A549 (cell line): ENCODE data around the gene AMPH. TPM values are rescaled to one million over a fixed set of nuclear protein-coding genes. Genes with fewer than 3 reads are reported as not detected.
"Not testable (repeated sequence)": the region's sequence is repeated elsewhere in the genome, so short reads cannot be mapped to it uniquely, and the experiment has no call there.

ENCODE experiments used
- ATAC-seq, 2 experiments: fragments of 200-7000 bp in 1 of 2; fragments of >200 bp in 1 of 2; cut with Nextera tagmentation in 1 of 2; cut with Tn5 transposase in 1 of 2; 3 replicates each; pipeline versions ENCODE4 v1.8.0 to v1.9.1; 2018 to 2020; ENCODE audit warnings: mild to moderate bottlenecking in 1 of 2, moderate library complexity in 1 of 2
- CTCF ChIA-PET: fragments of 300-600 bp; sonication (Branson Sonifier 250); formaldehyde crosslinking; extraction: SDS; loops from one replicate; lab custom pipeline; 2021; ENCODE audit warnings: antibody characterized with exemption, inconsistent platforms; lab: Yijun Ruan, JAX
- POLR2A ChIA-PET: fragments of 350-600 bp; formaldehyde crosslinking; extraction: SDS; loops from one replicate; lab custom pipeline; 2021; ENCODE audit warnings: antibody characterized with exemption, inconsistent platforms; lab: Yijun Ruan, JAX
- DNase-seq, 2 experiments: peaks; one replicate each; pipeline versions ENCODE4 v3.0.0 to v3.0.0-alpha.2; 2011 to 2016; ENCODE audit warnings: low read depth in 1 of 2, low spot score in 1 of 2
- FAIRE-seq: peaks from 2 replicates; lab custom pipeline; 2011; peaks lifted over from hg19 to GRCh38; lab: Jason Lieb, UNC
- H3K27ac ChIP-seq, 2 experiments: fragments of >200 bp; sonication (Bioruptor Twin); formaldehyde crosslinking; 3 replicates each; pipeline ENCODE4 v1.5.1; 2016 to 2017
- H3K4me1 ChIP-seq: fragments of >200 bp; sonication (Bioruptor Twin); formaldehyde crosslinking; 3 replicates; pipeline ENCODE4 v1.6.1; 2016
- H3K4me2 ChIP-seq: fragments of >200 bp; sonication (Bioruptor Twin); formaldehyde crosslinking; 3 replicates; pipeline ENCODE4 v1.6.1; 2016
- H3K4me3 ChIP-seq: fragments of >200 bp; sonication (Bioruptor Twin); formaldehyde crosslinking; 3 replicates; pipeline ENCODE4 v1.5.1; 2016
- H3K9me3 ChIP-seq: fragments of >200 bp; sonication (Bioruptor Twin); formaldehyde crosslinking; 3 replicates; pipeline ENCODE4 v1.6.1; 2016
- CHD2 ChIP-seq: fragments of 150-350 bp; IDR thresholded peaks from 2 replicates; pipeline ENCODE4 v1.6.1; 2014; ENCODE audit warnings: low read length; ENCODE audit not compliant: partially characterized antibody
- EHF ChIP-seq: fragments of 250-450 bp; sonication (Bioruptor Pico); IDR thresholded peaks from 2 replicates; pipeline ENCODE4 v1.5.0; 2020; ENCODE audit warnings: mild to moderate bottlenecking
- ESRRA ChIP-seq: fragments of 150-350 bp; IDR thresholded peaks from 2 replicates; pipeline ENCODE4 v1.6.1; 2014; ENCODE audit warnings: mild to moderate bottlenecking, low read length, borderline replicate concordance
- HDAC2 ChIP-seq: fragments of 200-600 bp; sonication (generic); IDR thresholded peaks from 2 replicates; pipeline ENCODE4 v1.6.1; 2016
- HMGXB4 ChIP-seq: fragments of 250-450 bp; sonication (Bioruptor Pico); IDR thresholded peaks from 2 replicates; pipeline ENCODE4 v1.5.0; 2021; ENCODE audit warnings: mild to moderate bottlenecking, moderate library complexity, borderline replicate concordance
- JUN ChIP-seq, 2 experiments: fragments of >200 bp; sonication (Bioruptor Twin); formaldehyde crosslinking; IDR thresholded peaks; 2 replicates in 1 of 2; 3 replicates in 1 of 2; pipeline ENCODE4 v1.6.1; 2016 to 2017
- JUNB ChIP-seq: fragments of >200 bp; sonication (Bioruptor Twin); formaldehyde crosslinking; IDR thresholded peaks from 2 replicates; pipeline ENCODE4 v1.6.1; 2016
- KDM1A ChIP-seq: fragments of 200-600 bp; sonication (generic); IDR thresholded peaks from 2 replicates; pipeline ENCODE4 v1.6.1; 2016; ENCODE audit warnings: low read depth, mild to moderate bottlenecking
- KDM5A ChIP-seq: fragments of 200-600 bp; sonication (generic); IDR thresholded peaks from 2 replicates; pipeline ENCODE4 v1.6.1; 2016; ENCODE audit warnings: antibody characterized with exemption, mild to moderate bottlenecking
- NFE2L2 ChIP-seq: fragments of 150-350 bp; conservative IDR thresholded peaks from 2 replicates; pipeline ENCODE4 v1.6.1; 2014; ENCODE audit warnings: low read length
- NPAS2 ChIP-seq: fragments of 250-450 bp; sonication (Bioruptor Pico); IDR thresholded peaks from 2 replicates; pipeline ENCODE4 v1.8.0; 2022; ENCODE audit warnings: mild to moderate bottlenecking, moderate library complexity, borderline replicate concordance
- RAD21 ChIP-seq, 2 experiments: fragments of >200 bp in 1 of 2; sonication (Bioruptor Twin) in 1 of 2; formaldehyde crosslinking in 1 of 2; IDR thresholded peaks in 1 of 2; conservative IDR thresholded peaks in 1 of 2; 2 replicates in 1 of 2; 3 replicates in 1 of 2; pipeline ENCODE4 v1.6.1; 2012 to 2018; ENCODE audit warnings: inconsistent platforms in 1 of 2
- TFCP2L1 ChIP-seq: fragments of 250-450 bp; sonication (Bioruptor Pico); IDR thresholded peaks from 2 replicates; pipeline ENCODE4 v1.5.0; 2021; ENCODE audit warnings: mild to moderate bottlenecking
- TP53 ChIP-seq: fragments of 250-450 bp; sonication (Bioruptor Pico); IDR thresholded peaks from 2 replicates; pipeline ENCODE4 v1.5.0; 2021; ENCODE audit warnings: mild to moderate bottlenecking, moderate library complexity
- ZSCAN20 ChIP-seq: fragments of 250-450 bp; sonication (Bioruptor Pico); IDR thresholded peaks from 2 replicates; pipeline ENCODE4 v1.8.0; 2022; ENCODE audit warnings: mild to moderate bottlenecking, moderate library complexity
- WGBS: methylation state at CpG from one replicate; pipeline ENCODE4 v1.1.6; 2017; ENCODE audit errors: missing lambda C conversion rate; 5-methylcytosine and 5-hydroxymethylcytosine counted together
- polyA plus RNA-seq, 4 experiments: library from polyadenylated mRNA; depleted of rRNA in 3 of 4; stranded (reverse); fragments of >200 nt; fragmentation: RNase III in 1 of 4; extraction: RNeasy Plus Mini Kit Qiagen cat#74134 plus additional on column Dnase treatment in 1 of 4; gene quantifications; 2 replicates in 3 of 4; 3 replicates in 1 of 4; pipeline ENCODE4 v1.2.3, GENCODE V29; 2011 to 2017

Gene AMPH
- polyA plus RNA-seq, 2 of the 4 experiments (the other 2 are of a cell fraction): 0.26 TPM; not detected in 1

- TF ChIP-seq CHD2: no peak
- no peak for TF ChIP-seq TP53 (CRISPR knock-in tag)
Measured at GRCh38 chr7:38367301-38367890, 263.8 kb downstream of the AMPH start (continued).

GRCh38 chr7:38363379-38363778 is 267.8 kb downstream of the AMPH start:
- FAIRE-seq, H3K27ac ChIP-seq, H3K4me3 ChIP-seq, H3K4me2 ChIP-seq, H3K4me1 ChIP-seq, H3K9me3 ChIP-seq, POLR2A ChIA-PET: not testable (repeated sequence)
- no CpG with 5 or more reads among the region's 3 CpGs for whole genome bisulfite sequencing
- DNase-seq (peak; percentile 33 to 55), ATAC-seq (peak; percentile 60 to 75; a peak in 5 of 6 replicates)
- CTCF ChIA-PET: interaction anchor here (1.2 kb wide), 1 partner anchor 10 kb away, joined by 6 read pairs; no protein-coding TSS in a partner anchor
- peak in 1 of 2 experiments; percentile 20; a peak in 1 of 5 replicates for TF ChIP-seq RAD21 (conservative IDR thresholded peaks at IDR 0.05 in 1 of 2, IDR thresholded peaks at IDR 0.05 in 1 of 2)

- H3K4me1 ChIP-seq, POLR2A ChIA-PET, H3K4me2 ChIP-seq, ATAC-seq, H3K27ac ChIP-seq, H3K9me3 ChIP-seq, H3K4me3 ChIP-seq, DNase-seq, FAIRE-seq: not testable (repeated sequence)
- WGBS: 71% methylated on average over 10 of the region's 10 CpGs
- CTCF ChIA-PET: interaction anchor here (1.2 to 1.3 kb wide), 2 partner anchors 11 to 147 kb away, joined by 3 to 6 read pairs; no protein-coding TSS in a partner anchor
Measured at GRCh38 chr7:38362611-38363237, 268.4 kb downstream of the AMPH start.

- H3K27ac ChIP-seq: no peak overlapping the region
- TF ChIP-seq NPAS2 (CRISPR knock-in tag) (no peak), JUNB (no peak), TP53 (CRISPR knock-in tag) (no peak), EHF (CRISPR knock-in tag) (no peak), TFCP2L1 (CRISPR knock-in tag) (no peak), RAD21 (conservative IDR thresholded peaks at IDR 0.05 in 1 of 2, IDR thresholded peaks at IDR 0.05 in 1 of 2) (no peak), NFE2L2 (no peak), HDAC2 (no peak), HMGXB4 (CRISPR knock-in tag) (no peak), KDM5A (no peak), JUN (IDR thresholded peaks at IDR 0.05) (no peak), ESRRA (no peak), ZSCAN20 (CRISPR knock-in tag) (no peak), KDM1A (no peak)
- TF ChIP-seq, all 56 proteins: peak for 0
- Histone ChIP-seq H3K4me1 (no peaks in the 10 kb centered on the region), H3K4me3 (no peak overlapping the region), H3K4me2 (no peak overlapping the region), H3K9me3 (no peaks in the 10 kb centered on the region)
- POLR2A ChIA-PET: interaction anchor here (0.6 kb wide), 1 partner anchor 703 kb away, joined by 3 read pairs; no protein-coding TSS in a partner anchor
- CTCF ChIA-PET: interaction anchor here (0.6 to 2.0 kb wide), 4 partner anchors 9 to 1882 kb away, joined by 3 to 7 read pairs (median 5); no protein-coding TSS in a partner anchor
- WGBS: 2% methylated on average over 1 of the region's 1 CpG
- no peak for FAIRE-seq
- no peak for ATAC-seq
- no peak for DNase-seq
Measured at GRCh38 chr7:38360776-38361175, 270.4 kb downstream of the AMPH start.
